ENCODE data around the gene THOC7. TPM values are rescaled to one million over a fixed set of nuclear protein-coding genes. Genes with fewer than 3 reads are reported as not detected.

The THOC7 gene
- total RNA-seq, 4 donors from 2014 or later = 61.4 to 84.4 (median 81.1) TPM

DNA sequence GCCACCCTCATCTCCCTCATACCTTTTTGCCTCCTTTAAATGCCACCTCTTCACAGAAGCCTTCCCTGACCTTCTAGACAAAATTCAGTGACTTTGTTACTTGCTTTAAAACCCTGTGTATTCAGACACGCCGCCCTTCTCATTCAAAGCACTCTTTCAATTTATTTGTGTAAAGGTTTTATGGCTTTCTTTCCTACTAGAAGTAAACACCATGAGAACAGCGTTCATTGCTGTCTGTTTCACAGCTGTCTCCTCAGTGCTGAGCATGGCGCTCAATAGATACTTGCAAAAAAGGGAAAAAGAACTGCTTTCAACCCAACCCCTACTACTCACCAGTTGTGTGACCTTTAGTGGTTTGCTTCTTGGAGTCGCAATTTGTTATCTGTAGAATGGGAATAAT lies 17.0 kb upstream of the THOC7 start:
- Histone ChIP-seq H3K27me3 (no peaks in the 10 kb centered on the region), H3K9me3 (no peaks in the 10 kb centered on the region), H3K36me3 (no peaks in the 10 kb centered on the region), H3K4me3 (no peak overlapping the region), H3K27ac (no peak overlapping the region), H3K4me1 (peaks cover 2 to 34% (median 20%) of the 10 kb centered on the region in 3 donors)
- no peak for TF ChIP-seq POLR2AphosphoS5 (IDR thresholded peaks at IDR 0.05)
- TF ChIP-seq, protein P1, sequence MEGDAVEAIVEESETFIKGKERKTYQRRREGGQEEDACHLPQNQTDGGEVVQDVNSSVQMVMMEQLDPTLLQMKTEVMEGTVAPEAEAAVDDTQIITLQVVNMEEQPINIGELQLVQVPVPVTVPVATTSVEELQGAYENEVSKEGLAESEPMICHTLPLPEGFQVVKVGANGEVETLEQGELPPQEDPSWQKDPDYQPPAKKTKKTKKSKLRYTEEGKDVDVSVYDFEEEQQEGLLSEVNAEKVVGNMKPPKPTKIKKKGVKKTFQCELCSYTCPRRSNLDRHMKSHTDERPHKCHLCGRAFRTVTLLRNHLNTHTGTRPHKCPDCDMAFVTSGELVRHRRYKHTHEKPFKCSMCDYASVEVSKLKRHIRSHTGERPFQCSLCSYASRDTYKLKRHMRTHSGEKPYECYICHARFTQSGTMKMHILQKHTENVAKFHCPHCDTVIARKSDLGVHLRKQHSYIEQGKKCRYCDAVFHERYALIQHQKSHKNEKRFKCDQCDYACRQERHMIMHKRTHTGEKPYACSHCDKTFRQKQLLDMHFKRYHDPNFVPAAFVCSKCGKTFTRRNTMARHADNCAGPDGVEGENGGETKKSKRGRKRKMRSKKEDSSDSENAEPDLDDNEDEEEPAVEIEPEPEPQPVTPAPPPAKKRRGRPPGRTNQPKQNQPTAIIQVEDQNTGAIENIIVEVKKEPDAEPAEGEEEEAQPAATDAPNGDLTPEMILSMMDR (IDR thresholded peaks at IDR 0.05) = no peak
- no peak for TF ChIP-seq POLR2A (IDR thresholded peaks at IDR 0.05)
- WGBS, 2 donors (ENCODE audit: low coverage in 1 of 2) = 92 to 94% methylated on average over 3 to 5 of the region's 5 CpGs
- no peak for ATAC-seq

DNA sequence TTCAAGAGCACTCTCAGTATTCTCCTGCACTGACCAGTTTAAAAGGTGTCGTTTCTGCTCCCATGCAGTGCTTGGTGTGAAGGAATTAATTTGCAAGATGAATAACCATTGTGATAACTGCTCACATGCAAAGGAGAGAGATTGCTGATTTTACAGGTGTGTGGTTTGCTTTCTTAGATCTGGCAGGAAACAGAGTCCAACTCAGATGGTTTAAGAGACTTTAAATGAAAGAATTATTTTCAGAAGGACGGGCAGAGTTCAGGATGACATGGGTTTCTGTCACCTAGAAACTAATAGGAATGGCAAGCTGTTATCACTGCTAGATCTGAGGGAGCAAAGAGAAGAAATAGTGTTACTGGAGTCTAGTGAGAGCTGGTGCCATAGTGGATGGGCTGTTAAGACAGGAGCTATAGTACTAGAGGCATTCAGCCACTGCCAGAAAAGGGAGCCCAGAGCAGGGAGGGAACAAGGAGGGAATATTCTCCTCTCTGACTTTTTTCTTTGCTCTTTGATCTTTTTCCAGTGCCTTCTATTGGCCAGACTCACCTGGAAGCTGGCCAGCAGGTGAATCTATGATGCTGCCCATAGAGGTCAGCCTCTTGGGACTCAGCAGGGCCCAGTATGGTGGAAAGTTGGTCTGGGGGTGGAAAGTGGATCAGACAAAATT lies 14.9 kb upstream of the THOC7 start:
- 57 to 60% methylated on average over 1 to 2 of the region's 2 CpGs for WGBS, 2 donors (ENCODE audit: low coverage in 1 of 2)
- Histone ChIP-seq H3K4me1 (peaks cover 2 to 41% (median 23%) of the 10 kb centered on the region in 3 donors), H3K9me3 (no peaks in the 10 kb centered on the region), H3K27me3 (no peaks in the 10 kb centered on the region), H3K27ac (no peak overlapping the region), H3K4me3 (no peak overlapping the region), H3K36me3 (no peaks in the 10 kb centered on the region)
- TF ChIP-seq POLR2AphosphoS5 (IDR thresholded peaks at IDR 0.05) = no peak
- TF ChIP-seq POLR2A (IDR thresholded peaks at IDR 0.05) = no peak
- TF ChIP-seq, protein P1 (IDR thresholded peaks at IDR 0.05) = no peak
- TF ChIP-seq EP300 (IDR thresholded peaks at IDR 0.05) = no peak
- no peak for ATAC-seq

DNA sequence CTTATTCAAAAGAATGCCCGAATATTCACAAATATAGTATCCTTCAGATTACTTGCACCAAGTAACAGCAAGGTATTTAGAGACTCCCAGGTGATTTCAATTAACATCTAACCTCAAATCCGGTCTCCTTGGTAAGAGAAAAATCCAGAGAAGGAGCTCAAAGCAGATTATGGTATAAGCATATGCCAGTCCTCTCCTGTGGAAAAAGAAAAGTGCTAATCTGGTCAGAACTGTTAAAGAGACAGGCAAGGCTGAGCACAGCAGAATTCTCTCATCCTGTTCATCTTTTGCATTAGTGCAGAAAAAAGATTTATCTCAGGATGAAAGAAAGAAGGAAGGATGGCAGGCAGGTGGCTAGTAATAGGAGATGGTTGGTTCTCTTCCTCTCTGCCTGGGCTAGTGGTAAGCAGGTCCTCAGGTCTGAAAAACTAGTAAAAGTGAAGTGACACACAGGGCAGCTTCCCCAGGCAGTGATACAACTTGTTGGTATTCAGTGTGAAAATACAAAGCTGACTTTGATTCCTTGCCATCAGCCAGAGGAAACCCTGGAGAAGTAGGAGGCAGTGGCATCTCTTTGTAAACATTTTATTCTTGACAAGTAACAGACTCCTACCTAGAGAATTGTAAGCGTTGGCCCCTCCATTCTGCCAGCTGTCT lies 14.3 kb upstream of the THOC7 start:
- H3K27me3 ChIP-seq = no peaks in the 10 kb centered on the region
- no peak for ATAC-seq
- no peak overlapping the region for H3K27ac ChIP-seq
- no peaks in the 10 kb centered on the region for H3K36me3 ChIP-seq
- no peak overlapping the region for H3K4me3 ChIP-seq
- no peaks in the 10 kb centered on the region for H3K9me3 ChIP-seq
- TF ChIP-seq EP300 (IDR thresholded peaks at IDR 0.05) = no peak
- TF ChIP-seq, protein P1 (IDR thresholded peaks at IDR 0.05) = no peak
- TF ChIP-seq POLR2A (IDR thresholded peaks at IDR 0.05) = no peak
- no peak for TF ChIP-seq POLR2AphosphoS5 (IDR thresholded peaks at IDR 0.05)
- 60 to 92% methylated on average over 2 to 3 of the region's 3 CpGs for WGBS, 2 donors (ENCODE audit: low coverage in 1 of 2)
- peaks cover 2 to 41% (median 23%) of the 10 kb centered on the region in 3 donors for H3K4me1 ChIP-seq

DNA sequence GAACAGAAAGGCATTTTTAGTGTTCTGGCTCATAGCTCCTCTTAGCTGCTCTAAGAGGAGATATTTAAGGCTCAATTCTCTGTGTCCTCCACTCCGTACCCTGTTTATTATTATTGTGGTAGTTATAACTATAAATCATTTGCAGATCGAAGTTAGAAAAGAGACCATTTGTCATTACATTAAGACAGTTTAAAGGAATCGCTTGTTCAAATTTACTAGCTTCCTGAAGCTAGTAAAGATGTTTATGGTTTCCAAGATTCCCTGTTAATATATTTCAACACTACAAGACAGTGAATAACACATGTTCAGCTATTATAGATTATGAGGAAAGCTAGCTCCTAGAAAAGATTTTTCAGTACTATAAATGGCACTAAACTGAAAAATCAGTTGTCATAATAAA lies 12.7 kb upstream of the THOC7 start:
- ATAC-seq = no peak
- no peak overlapping the region for H3K27ac ChIP-seq
- 24 to 50% methylated on average over 3 of the region's 3 CpGs for WGBS, 2 donors (ENCODE audit: low coverage in 1 of 2)

More for the DNA sequence above, 12.7 kb upstream of the THOC7 start:
- H3K4me1 ChIP-seq = peaks cover 2 to 41% (median 23%) of the 10 kb centered on the region in 3 donors
- no peak overlapping the region for H3K4me3 ChIP-seq
- no peaks in the 10 kb centered on the region for H3K36me3 ChIP-seq
- no peaks in the 10 kb centered on the region for H3K27me3 ChIP-seq
- TF ChIP-seq EP300 (IDR thresholded peaks at IDR 0.05) = no peak
- TF ChIP-seq, protein P1 (IDR thresholded peaks at IDR 0.05) = no peak
- no peaks in the 10 kb centered on the region for H3K9me3 ChIP-seq

Measured in gastroesophageal sphincter (tissue), 4 donors.